ENCODE measurements around the gene NYNRIN. TPM values are rescaled to one million over a fixed set of nuclear protein-coding genes. Genes with fewer than 3 reads are reported as not detected.

Gene NYNRIN
- polyA plus RNA-seq, 1 donor from 2014 or later: 5.7 TPM

GRCh38 chr14:24428628-24429394 is 30.0 kb downstream of the NYNRIN start:
- Histone ChIP-seq H3K9me2 (ENCODE audit: insufficient read depth, low read length) (no peaks in the 10 kb centered on the region), H3K9ac (ENCODE audit: low read length) (no peak overlapping the region)

More at GRCh38 chr14:24428628-24429394, 30.0 kb downstream of the NYNRIN start:
- TF ChIP-seq REST (IDR thresholded peaks at IDR 0.05; ENCODE audit: borderline replicate concordance): no peak
- no peak for TF ChIP-seq EZH2 (IDR thresholded peaks at IDR 0.05; ENCODE audit: borderline replicate concordance, insufficient read depth, low read length, poor library complexity, severe bottlenecking)
- TF ChIP-seq SMC3 (conservative IDR thresholded peaks at IDR 0.05; ENCODE audit: poor library complexity): no peak
- TF ChIP-seq EP300 (conservative IDR thresholded peaks at IDR 0.05; ENCODE audit: poor library complexity, severe bottlenecking): no peak
- TF ChIP-seq POLR2AphosphoS5 (IDR thresholded peaks at IDR 0.05): no peak
- TF ChIP-seq TAF1 (IDR thresholded peaks at IDR 0.05; ENCODE audit: low read depth): no peak
- TF ChIP-seq CTCF (IDR thresholded peaks at IDR 0.05; ENCODE audit: poor library complexity, severe bottlenecking): no peak
- TF ChIP-seq RAD21 (conservative IDR thresholded peaks at IDR 0.05): no peak
- TF ChIP-seq MXI1 (conservative IDR thresholded peaks at IDR 0.05; ENCODE audit: poor library complexity, severe bottlenecking): no peak
- no peak overlapping the region for H3K4me3 ChIP-seq (ENCODE audit: low read length)
- no peak overlapping the region for H3K27ac ChIP-seq (ENCODE audit: low read length)
- H3K27me3 ChIP-seq (ENCODE audit: insufficient read depth, low read depth, low read length): peaks cover 9% of the 10 kb centered on the region
- H3K9me3 ChIP-seq (ENCODE audit: low read length): no peaks in the 10 kb centered on the region
- no peaks in the 10 kb centered on the region for H3K79me2 ChIP-seq (replicated peaks; ENCODE audit: insufficient read depth, low read length)
- no peaks in the 10 kb centered on the region for H3F3A ChIP-seq (ENCODE audit: insufficient read depth, low read length, poor library complexity, severe bottlenecking)
- no peak overlapping the region for H3K4me2 ChIP-seq (ENCODE audit: low read length)
- H2AFZ ChIP-seq (ENCODE audit: low read depth, low read length): no peak overlapping the region
- H3K36me3 ChIP-seq (ENCODE audit: insufficient read depth, low read length): no peaks in the 10 kb centered on the region
- no peaks in the 10 kb centered on the region for H4K20me1 ChIP-seq (ENCODE audit: insufficient read depth)

Data from neural cell (in vitro differentiated cells).